ENCODE measurements around the gene MED15. TPM values are rescaled to one million over a fixed set of nuclear protein-coding genes. Genes with fewer than 3 reads are reported as not detected.

Gene MED15
- total and polyA plus RNA-seq, 2 of the 4 experiments (the other 2 are of a cell fraction) = 19.0 to 68.8 TPM

GRCh38 chr22:20524004-20524481, 16.6 kb downstream of the MED15 start:
- no peak overlapping the region; the same call in 1 of the 2 replicates for H3K14ac ChIP-seq (replicated peaks; ENCODE audit: low read depth, low read length)
- H2BK120ac ChIP-seq (ENCODE audit: low read depth, low read length) = no peak overlapping the region
- H3K79me1 ChIP-seq (ENCODE audit: low read depth in 1 of 2, low read length in 2 of 2) = peaks cover 17 to 79% of the 10 kb centered on the region in 2 experiments; a peak in 3 of 4 replicates
- peaks cover 38% of the 10 kb centered on the region for H3K4me1 ChIP-seq (ENCODE audit: control insufficient read depth, insufficient read depth, low read length)
- H3K27me3 ChIP-seq (ENCODE audit: control insufficient read depth, insufficient read depth, low read length) = no peaks in the 10 kb centered on the region
- peak overlapping the region; percentile 82 for H2BK5ac ChIP-seq (ENCODE audit: low read depth, low read length, poor library complexity, severe bottlenecking)
- POLR2A ChIA-PET (ENCODE audit: unreplicated experiment) = no interaction called here
- H4K20me1 ChIP-seq (ENCODE audit: insufficient read depth, low read length) = peaks cover 79% of the 10 kb centered on the region
- DNase-seq (peak; percentile 65), ATAC-seq (ENCODE audit: low read depth) (no peak)
- peak overlapping the region; percentile 67 for H3K4ac ChIP-seq (ENCODE audit: low read depth, low read length)
- CTCF ChIA-PET = no interaction called here
- H4K91ac ChIP-seq (ENCODE audit: insufficient read depth, low read depth, low read length) = 0 out of 2 replicates have a peak overlapping the region, but pooled peaks have one; percentile 15
- H2AK9ac ChIP-seq (replicated peaks; ENCODE audit: low read depth, low read length, poor library complexity) = peak overlapping the region; percentile 60
- no peak overlapping the region; a peak in 1 of 4 replicates for H4K8ac ChIP-seq (ENCODE audit: low read depth in 2 of 2, low read length in 2 of 2)
- H3K4me3 ChIP-seq (ENCODE audit: insufficient read depth, low read depth, low read length) = no peak overlapping the region
- H3K9me1 ChIP-seq (ENCODE audit: insufficient read depth, low read length) = peaks cover 51% of the 10 kb centered on the region
- no peak overlapping the region for H2BK15ac ChIP-seq (ENCODE audit: low read depth, low read length)
- no peak overlapping the region for H4K5ac ChIP-seq (ENCODE audit: low read depth, low read length)
- no peak for TF ChIP-seq FOS (IDR thresholded peaks at IDR 0.05; ENCODE audit: low read depth, low read length)
- no peak for TF ChIP-seq ELK1 (IDR thresholded peaks at IDR 0.05; ENCODE audit: borderline replicate concordance, low read depth, low read length)
- no peak for TF ChIP-seq CHD1 (IDR thresholded peaks at IDR 0.05; ENCODE audit: low read depth, low read length)
- no peak for TF ChIP-seq SMC3 (IDR thresholded peaks at IDR 0.05; ENCODE audit: low read depth, low read length)
- no peak for TF ChIP-seq RCOR1 (IDR thresholded peaks at IDR 0.05; ENCODE audit: insufficient replicate concordance, low read length)
- peak overlapping the region; percentile 46; the same call in 1 of the 2 replicates for H3K4me2 ChIP-seq (ENCODE audit: low read depth, low read length)
- peaks cover 28% of the 10 kb centered on the region for H3K36me3 ChIP-seq (ENCODE audit: control insufficient read depth, insufficient read depth, low read length)
- intact Hi-C loops (cut with micrococcal nuclease) (no loop called here), in situ Hi-C loops (cut with MboI; ENCODE audit: low sequenced_read_pairs) (no loop called here), dilution Hi-C loops (cut with HindIII; ENCODE audit: low sequenced_read_pairs, unreplicated experiment) (no loop called here)
- H2AFZ ChIP-seq (replicated peaks; ENCODE audit: low read length, poor library complexity) = peak overlapping the region; percentile 37
- H3K23ac ChIP-seq (ENCODE audit: low read depth, low read length) = peak overlapping the region; percentile 53; the same call in 1 of the 2 replicates
- H2AK5ac ChIP-seq (ENCODE audit: low read depth, low read length) = peak overlapping the region; percentile 6; the same call in 1 of the 2 replicates
- 0 out of 2 replicates have a peak overlapping the region, but pooled peaks have one; percentile 50 for H3K56ac ChIP-seq (ENCODE audit: extremely low read depth, insufficient read depth, low read length)
- no peaks in the 10 kb centered on the region for H3K9me3 ChIP-seq (ENCODE audit: control insufficient read depth, insufficient read depth, low read length)
- BruUV-seq (replicated peaks) = no TSS peak
- H3K18ac ChIP-seq (ENCODE audit: low read depth, low read length) = no peak overlapping the region
- 20% methylated on average over 1 of the region's 1 CpG; no CpG with 5 or more reads in 1 of the 2 experiments for WGBS, 2 experiments (ENCODE audit: extremely low coverage in 2 of 2, insufficient read length in 1 of 2)
- H3K9ac ChIP-seq (ENCODE audit: low read depth, low read length) = no peak overlapping the region
- H3K27ac ChIP-seq (ENCODE audit: insufficient read depth, low read length) = peak overlapping the region; percentile 36; the same call in 1 of the 2 replicates
- H2BK20ac ChIP-seq (ENCODE audit: low read depth, low read length) = no peak overlapping the region

All from IMR-90 (cell line).